DLD1 (cell line): ENCODE results near the gene KCNT2.
"Not testable (repeated sequence)": the region's sequence is repeated elsewhere in the genome, so short reads cannot be mapped to it uniquely, and the experiment has no call there.

ENCODE experiments used
- in situ Hi-C: cut with HindIII; loops from 2 replicates; pipeline ENCODE4 v1.10.0; 2017; ENCODE audit warnings: low sequenced_read_pairs

KCNT2 gene

DNA sequence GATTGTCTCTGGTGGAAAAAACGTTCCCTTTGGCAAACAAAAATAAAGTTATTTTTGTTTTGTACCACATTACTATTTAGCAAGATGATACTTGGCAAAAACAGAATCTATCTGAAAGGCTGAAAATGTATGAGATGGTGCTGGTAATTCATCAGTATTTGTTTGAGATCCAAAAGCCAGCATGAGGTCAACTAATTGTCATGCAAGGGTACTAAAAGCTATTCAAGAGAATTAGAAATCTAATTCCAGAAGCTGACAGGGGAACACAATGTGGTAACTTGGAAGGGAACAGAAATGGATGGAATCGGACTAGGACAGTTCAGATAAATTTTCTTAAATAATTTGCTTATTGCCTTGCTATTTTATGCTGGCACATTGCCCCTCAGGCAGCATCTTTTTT is 263.8 kb downstream of the KCNT2 start:
- in situ Hi-C loops: loop anchor here (25.0 kb wide), 1 partner anchor 318 kb away; the partner anchor contains the start of gene CFH

DNA sequence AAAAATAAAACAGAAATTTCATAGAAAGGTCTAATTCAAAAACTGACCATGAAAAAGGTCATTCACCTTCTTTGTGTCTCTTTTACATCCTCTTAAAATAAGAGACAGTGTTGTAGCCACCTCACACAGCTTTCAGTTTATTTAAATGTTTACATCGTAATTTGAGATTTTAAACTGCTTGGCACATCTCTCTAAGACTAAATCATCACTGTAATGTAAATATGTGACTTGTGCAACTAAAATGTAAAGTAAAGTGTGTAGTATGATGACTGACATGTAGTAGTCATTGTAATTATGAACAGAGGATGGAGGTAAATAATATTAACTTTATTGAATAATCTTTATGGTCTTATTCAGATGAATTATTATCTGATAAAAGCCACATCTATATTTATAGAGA is 283.9 kb downstream of the KCNT2 start:
- in situ Hi-C loops: no loop called here

DNA sequence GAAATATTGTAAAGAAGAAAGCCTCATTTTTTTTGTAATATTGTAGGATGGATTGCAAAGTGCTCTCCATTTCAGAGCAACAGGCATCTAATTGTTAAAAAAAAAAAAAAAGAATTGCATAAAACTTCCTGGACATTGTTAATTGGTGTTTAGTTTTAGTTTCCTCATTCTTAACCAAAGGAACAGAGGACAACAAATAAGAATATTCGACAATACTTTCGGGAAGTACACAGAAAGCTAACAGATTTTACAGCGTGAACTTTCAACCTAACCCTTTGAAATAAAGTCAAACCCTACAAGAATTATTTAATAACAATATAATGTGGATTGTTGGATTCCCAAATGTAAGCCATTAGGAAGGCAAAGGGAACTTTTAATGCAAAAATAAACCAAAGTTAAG is 284.4 kb downstream of the KCNT2 start:
- in situ Hi-C loops: no loop called here

- in situ Hi-C loops: no loop called here
Measured at GRCh38 chr1:196319301-196319700, 288.9 kb downstream of the KCNT2 start.

- in situ Hi-C loops: no loop called here
Measured at GRCh38 chr1:196317535-196318522, 290.4 kb downstream of the KCNT2 start.

DNA sequence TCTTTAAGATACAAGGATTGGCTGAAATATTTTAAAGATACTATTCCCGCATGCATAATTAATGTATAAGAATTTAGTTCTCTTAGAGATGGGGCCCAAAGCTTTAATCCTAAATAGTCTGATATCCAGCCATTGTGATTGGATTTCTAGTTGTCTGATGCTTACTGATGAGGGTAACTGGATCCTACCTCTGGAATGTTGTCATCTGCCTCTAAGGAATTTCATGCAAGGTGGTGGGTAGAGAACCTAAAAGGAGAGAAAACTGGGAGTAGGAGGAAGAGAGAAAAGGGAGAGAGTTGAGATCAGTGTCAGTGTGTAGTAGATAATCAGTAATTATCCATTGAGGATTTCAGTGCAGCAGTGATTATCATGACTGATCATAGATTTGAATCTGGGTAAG is 295.5 kb downstream of the KCNT2 start:
- in situ Hi-C loops: no loop called here

- in situ Hi-C loops: no loop called here
Measured at GRCh38 chr1:196309386-196309785, 298.9 kb downstream of the KCNT2 start.

DNA sequence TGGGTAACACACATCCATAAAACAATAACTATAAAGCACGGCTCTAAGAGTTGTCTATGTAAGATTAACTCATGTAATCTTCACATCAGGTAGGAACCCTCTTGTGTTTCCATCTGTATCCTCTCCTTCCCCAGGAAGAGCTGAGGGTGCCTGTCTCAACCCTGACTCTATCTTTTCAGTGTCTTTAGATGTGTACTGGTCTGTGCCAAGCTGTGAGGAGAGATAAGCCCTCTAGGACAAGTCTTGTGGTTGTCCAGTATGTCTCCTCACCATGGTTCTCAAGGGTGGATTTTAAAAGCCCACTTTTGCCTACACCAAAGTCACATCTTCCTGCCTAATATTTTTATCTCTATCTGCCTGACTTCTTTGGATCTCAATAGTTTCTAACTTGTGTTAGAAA is 300.1 kb downstream of the KCNT2 start:
- in situ Hi-C loops: no loop called here

DNA sequence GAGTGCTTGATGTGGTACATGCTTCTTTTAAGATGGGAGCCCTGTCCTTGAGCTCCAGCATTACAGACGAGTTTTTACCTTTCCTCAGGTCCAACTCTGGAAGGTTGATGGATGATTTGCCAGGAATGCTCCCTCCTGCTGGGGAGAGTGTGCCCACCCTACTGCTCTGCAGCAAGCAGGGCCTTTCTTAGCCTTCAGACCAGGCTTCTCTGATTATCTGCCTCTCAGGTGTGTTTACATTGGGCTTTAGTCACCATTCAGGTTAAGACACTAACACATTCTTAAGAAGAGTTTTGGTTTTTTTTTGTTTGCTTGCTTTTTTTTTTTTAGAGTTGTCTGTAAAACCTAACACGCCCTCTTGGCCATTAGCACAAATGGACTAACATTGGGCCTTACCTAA is 301.8 kb downstream of the KCNT2 start:
- in situ Hi-C loops: no loop called here

- in situ Hi-C loops: no loop called here
Measured at GRCh38 chr1:196305216-196305615, 303.0 kb downstream of the KCNT2 start.

GRCh38 chr1:196302981-196303380 is 305.3 kb downstream of the KCNT2 start:
- in situ Hi-C loops: no loop called here

DNA sequence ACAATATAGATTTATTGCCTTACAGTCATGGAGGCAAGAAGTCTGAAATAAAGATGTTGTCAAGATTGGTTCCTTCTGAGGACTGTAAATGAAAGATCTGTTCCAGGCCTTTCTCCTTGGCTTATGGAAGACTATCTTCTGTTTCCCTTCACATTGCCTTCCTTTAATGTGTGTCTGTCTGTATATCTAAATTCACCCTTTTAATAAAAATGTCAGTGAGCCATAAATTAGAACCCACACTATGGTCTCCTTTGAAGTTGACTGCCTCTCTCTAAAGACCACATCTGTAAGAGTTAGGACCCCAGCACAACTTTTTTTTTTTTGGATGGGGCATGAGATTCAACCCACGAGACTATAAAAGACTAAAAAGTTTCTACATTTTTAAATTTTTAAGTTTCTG is 305.8 kb downstream of the KCNT2 start:
- in situ Hi-C loops: no loop called here

DNA sequence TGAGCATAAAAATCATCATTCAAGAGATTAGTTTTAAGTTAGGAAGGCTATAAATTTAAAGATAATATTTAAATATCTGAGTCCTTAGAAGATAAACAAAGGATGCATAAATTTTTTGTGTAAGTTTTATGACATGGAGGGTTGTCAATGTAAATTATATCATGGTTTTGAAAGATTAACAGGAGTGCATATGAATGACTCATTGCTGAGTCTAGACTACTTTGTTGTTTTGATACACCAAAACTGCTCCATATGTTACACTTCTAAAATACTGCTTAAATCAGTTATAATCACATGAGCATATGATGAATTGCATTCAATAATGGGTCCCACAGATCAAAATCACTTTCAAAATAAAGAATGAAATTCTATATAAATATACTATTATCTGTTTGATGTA is 312.5 kb downstream of the KCNT2 start:
- in situ Hi-C loops: no loop called here

DNA sequence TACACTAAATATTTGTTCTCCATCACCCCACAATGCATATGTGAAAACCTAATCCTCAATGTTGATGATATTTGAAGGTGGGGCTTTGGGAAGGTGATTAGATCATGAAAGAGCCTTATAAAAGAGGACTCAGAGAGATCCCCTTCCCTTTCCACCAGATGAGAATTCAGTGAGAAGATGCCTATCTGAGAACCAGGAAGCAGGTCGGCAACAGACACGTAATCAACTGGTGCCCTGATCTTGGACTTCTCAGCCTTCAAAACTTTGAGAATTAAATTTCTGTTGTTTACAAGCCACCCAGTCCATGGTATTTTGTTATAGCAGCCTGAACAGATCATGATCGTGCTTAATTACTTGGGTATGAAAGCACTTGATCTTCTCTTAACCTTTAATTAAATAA is 329.4 kb downstream of the KCNT2 start:
- in situ Hi-C loops: no loop called here

DNA sequence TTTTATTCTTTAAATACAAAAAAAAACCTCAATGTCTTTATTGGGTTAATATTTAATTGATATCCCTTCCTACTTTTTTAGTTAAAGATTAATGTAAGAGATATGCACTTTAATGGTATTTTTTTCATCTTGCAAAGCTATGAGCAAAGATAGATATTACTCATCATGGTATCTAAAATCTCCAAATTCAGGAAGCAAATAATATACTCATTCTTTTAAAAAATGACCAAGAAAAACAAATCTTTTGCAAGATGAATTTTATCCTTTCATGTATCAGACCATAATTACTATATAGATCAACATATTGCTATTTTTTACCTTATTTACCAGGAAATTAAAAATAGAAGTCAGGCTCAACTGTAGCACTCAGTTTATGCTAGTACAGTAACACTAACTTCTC is 330.4 kb downstream of the KCNT2 start:
- in situ Hi-C loops: no loop called here

DNA sequence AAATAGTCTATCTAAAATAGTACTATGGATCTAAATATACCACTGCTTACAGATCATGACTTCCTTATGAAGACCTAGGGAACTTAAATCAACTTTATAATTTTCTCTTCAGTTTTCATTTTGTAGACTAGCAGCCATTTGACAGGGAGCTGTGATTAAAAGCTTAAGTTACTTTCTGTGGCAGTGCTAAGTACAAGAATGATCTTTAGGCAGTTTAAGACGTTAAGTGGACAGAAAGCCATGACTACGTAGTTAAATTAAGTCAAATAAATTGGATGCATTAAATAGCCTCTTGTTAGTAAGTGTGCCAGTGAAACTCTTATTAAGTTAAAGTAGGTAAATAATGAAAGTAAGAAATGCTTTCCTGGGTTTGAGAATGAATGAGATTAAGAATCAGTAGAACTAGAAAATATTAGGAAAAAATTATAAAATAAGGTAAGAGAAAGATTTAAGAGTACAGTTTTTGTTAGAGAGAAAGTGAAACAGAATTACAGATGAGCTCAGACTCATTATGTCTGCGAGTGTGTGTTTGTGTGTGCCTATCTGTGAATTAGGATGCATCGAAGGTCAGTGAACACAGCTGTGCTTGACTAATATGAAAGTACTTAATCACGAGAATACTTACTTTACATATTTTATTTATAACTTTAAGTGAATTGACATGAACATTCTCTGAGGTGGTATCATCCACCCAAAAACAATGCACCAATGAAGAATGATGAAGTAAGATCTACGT is 336.9 kb downstream of the KCNT2 start:
- in situ Hi-C loops: no loop called here

DNA sequence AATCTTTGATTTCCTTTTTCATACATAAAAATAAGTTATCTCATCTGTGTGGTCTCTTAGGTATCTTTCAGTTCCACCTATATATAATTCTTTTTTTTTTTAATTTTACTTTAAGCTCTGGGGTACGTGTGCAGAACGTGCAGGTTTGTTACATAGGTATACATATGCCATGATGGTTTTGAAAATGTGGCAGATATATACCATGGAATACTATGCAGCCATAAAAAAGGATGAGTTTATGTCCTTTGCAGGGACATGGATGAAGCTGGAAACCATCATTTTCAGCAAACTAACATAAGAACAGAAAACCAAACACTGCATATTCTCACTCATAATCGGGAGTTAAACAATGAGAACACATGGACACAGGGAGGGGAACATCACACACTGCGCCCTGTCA is 345.2 kb downstream of the KCNT2 start:
- in situ Hi-C loops: not testable (repeated sequence)

DNA sequence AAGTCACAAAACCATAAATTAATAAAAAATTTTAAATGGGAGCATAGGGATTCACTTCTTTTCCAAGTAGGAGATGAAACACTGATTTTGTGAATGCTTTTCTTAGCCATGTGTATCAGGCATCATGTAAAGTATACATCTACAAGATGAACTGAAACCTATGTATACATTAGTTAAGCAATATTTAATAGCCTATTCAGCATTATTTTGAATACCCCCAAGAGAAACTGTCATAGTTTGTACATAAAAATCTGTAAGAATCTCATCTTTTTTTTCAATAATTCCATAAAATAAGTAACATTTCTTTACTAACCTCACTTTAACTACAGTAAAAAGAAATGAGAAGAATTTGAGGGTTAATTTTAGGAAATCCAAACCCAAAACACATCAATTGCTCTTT is 348.0 kb downstream of the KCNT2 start:
- in situ Hi-C loops: no loop called here

- in situ Hi-C loops: no loop called here
Measured at GRCh38 chr1:196259316-196259715, 348.9 kb downstream of the KCNT2 start.

DNA sequence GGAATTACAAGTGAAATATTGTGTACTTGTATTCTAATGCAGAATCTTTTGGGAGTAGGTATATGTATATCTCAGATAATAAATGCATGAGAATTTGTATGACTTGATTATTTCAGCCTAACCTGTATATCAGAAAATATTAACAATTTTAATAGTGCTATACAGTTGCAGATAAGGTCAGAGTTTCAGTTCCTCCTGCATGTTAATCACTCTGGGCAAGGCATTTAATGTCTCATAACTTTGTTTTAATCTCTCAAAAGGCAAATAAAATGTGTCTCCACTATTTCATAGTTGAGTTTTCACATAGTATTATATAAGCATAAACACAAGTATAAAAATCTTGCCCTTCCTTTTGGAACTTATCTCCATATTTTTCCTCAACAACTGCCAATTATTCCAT is 352.5 kb downstream of the KCNT2 start:
- in situ Hi-C loops: no loop called here

DNA sequence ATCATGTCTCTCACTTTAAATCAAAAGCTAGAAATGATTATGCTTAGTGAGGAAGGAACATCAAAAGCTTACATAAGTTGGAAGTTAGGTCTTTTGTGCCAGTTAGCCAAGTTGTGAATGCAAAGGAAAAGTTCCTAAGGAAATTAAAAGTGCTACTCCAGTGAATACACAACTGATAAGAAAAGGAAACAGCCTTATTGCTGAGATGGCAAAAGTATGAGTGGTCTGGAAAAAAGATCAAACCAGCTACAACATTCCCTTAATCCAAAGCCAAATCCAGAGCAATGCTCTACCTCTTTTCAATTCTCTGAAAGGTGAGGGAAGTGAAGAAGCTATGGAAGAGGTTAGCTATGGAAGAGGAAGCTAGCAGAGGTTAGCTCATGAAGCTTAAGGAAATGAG is 378.7 kb downstream of the KCNT2 start:
- in situ Hi-C loops: no loop called here

- in situ Hi-C loops: no loop called here
Measured at GRCh38 chr1:196214866-196215265, 393.4 kb downstream of the KCNT2 start.
